Nephron progenitor cell (in vitro differentiated cells): ENCODE measurements around the gene NR1D2.

Source experiments
- DNase-seq: peaks from one replicate; pipeline ENCODE4 v3.0.0; 2021
- H3K27ac Mint-ChIP-seq: 2 replicates; pipeline ENCODE4 v1.8.0; 2021; ENCODE audit warnings: mild to moderate bottlenecking, moderate library complexity, mixed read lengths
- H3K27me3 Mint-ChIP-seq: 2 replicates; pipeline ENCODE4 v1.8.0; 2021; ENCODE audit warnings: mild to moderate bottlenecking, low read depth, mixed read lengths; ENCODE audit not compliant: poor library complexity
- H3K36me3 Mint-ChIP-seq: 2 replicates; pipeline ENCODE4 v1.8.0; 2021; ENCODE audit warnings: low read depth, mixed read lengths
- H3K4me1 Mint-ChIP-seq: 2 replicates; pipeline ENCODE4 v1.8.0; 2021; ENCODE audit warnings: mixed read lengths
- H3K4me3 Mint-ChIP-seq: 2 replicates; pipeline ENCODE4 v1.8.0; 2021; ENCODE audit warnings: mild to moderate bottlenecking, moderate library complexity, mixed read lengths
- H3K9me3 Mint-ChIP-seq: 2 replicates; pipeline ENCODE4 v1.8.0; 2021; ENCODE audit warnings: mild to moderate bottlenecking, moderate library complexity, mixed read lengths
- CTCF ChIP-seq: fragments of 200-600 bp; sonication (generic); IDR thresholded peaks from 2 replicates; pipeline ENCODE4 v1.5.0; 2021; ENCODE audit warnings: antibody characterized with exemption

Gene NR1D2

GRCh38 chr3:23964537-23965235 lies 19.6 kb downstream of the NR1D2 start:
- no peak overlapping the region for H3K4me3 Mint-ChIP-seq
- H3K27ac Mint-ChIP-seq = no peak overlapping the region
- H3K36me3 Mint-ChIP-seq = peaks cover 74% of the 10 kb centered on the region
- H3K9me3 Mint-ChIP-seq = no peaks in the 10 kb centered on the region
- no peaks in the 10 kb centered on the region for H3K27me3 Mint-ChIP-seq
- no peak for TF ChIP-seq CTCF
- H3K4me1 Mint-ChIP-seq = no peaks in the 10 kb centered on the region
- DNase-seq = no peak

- Mint-ChIP-seq H3K27me3 (no peaks in the 10 kb centered on the region), H3K4me1 (no peaks in the 10 kb centered on the region), H3K27ac (no peak overlapping the region), H3K36me3 (peaks cover 68% of the 10 kb centered on the region), H3K4me3 (no peak overlapping the region), H3K9me3 (no peaks in the 10 kb centered on the region)
- DNase-seq = no peak
- no peak for TF ChIP-seq CTCF
Measured at GRCh38 chr3:23966328-23966727, 21.2 kb downstream of the NR1D2 start.

GRCh38 chr3:23968463-23969184 lies 23.5 kb downstream of the NR1D2 start:
- H3K9me3 Mint-ChIP-seq = no peaks in the 10 kb centered on the region
- no peaks in the 10 kb centered on the region for H3K4me1 Mint-ChIP-seq
- TF ChIP-seq CTCF = no peak
- no peak for DNase-seq
- H3K27ac Mint-ChIP-seq = no peak overlapping the region
- no peak overlapping the region for H3K4me3 Mint-ChIP-seq
- H3K36me3 Mint-ChIP-seq = peaks cover 51% of the 10 kb centered on the region
- no peaks in the 10 kb centered on the region for H3K27me3 Mint-ChIP-seq

- no peaks in the 10 kb centered on the region for H3K4me1 Mint-ChIP-seq
- H3K27me3 Mint-ChIP-seq = no peaks in the 10 kb centered on the region
- no peak overlapping the region for H3K4me3 Mint-ChIP-seq
- TF ChIP-seq CTCF = no peak
- no peak for DNase-seq
- peaks cover 48% of the 10 kb centered on the region for H3K36me3 Mint-ChIP-seq
- H3K9me3 Mint-ChIP-seq = no peaks in the 10 kb centered on the region
- H3K27ac Mint-ChIP-seq = no peak overlapping the region
Measured at GRCh38 chr3:23969393-23969792, 24.3 kb downstream of the NR1D2 start.

- Mint-ChIP-seq H3K36me3 (peaks cover 51% of the 10 kb centered on the region), H3K4me3 (no peak overlapping the region), H3K9me3 (peaks cover 10% of the 10 kb centered on the region), H3K27me3 (no peaks in the 10 kb centered on the region), H3K27ac (no peak overlapping the region), H3K4me1 (no peaks in the 10 kb centered on the region)
- no peak for TF ChIP-seq CTCF
- no peak for DNase-seq
Measured at GRCh38 chr3:23971684-23972083, 26.6 kb downstream of the NR1D2 start.

- no peak for TF ChIP-seq CTCF
- Mint-ChIP-seq H3K4me1 (peaks cover 3% of the 10 kb centered on the region), H3K27ac (no peak overlapping the region), H3K9me3 (peaks cover 17% of the 10 kb centered on the region), H3K4me3 (no peak overlapping the region), H3K36me3 (peaks cover 54% of the 10 kb centered on the region), H3K27me3 (no peaks in the 10 kb centered on the region)
- no peak for DNase-seq
Measured at GRCh38 chr3:23976555-23976954, 31.5 kb downstream of the NR1D2 start.
